Right lobe of liver (tissue), 6 donors: ENCODE results near the gene AVPI1. TPM values are rescaled to one million over a fixed set of nuclear protein-coding genes. Genes with fewer than 3 reads are reported as not detected.
A peak's percentile ranks its signal among the peaks of the same experiment; 100 is the strongest.
"Not testable (repeated sequence)": the region's sequence is repeated elsewhere in the genome, so short reads cannot be mapped to it uniquely, and the experiment has no call there.

ENCODE experiments used
- ATAC-seq, 4 donors: fragments of 200-7000 bp; cut with Tn5 transposase; one replicate each; pipeline ENCODE4 v1.9.1; 2020; ENCODE audit warnings: mild to moderate bottlenecking in 4 of 4, moderate library complexity in 4 of 4
- DNase-seq, 3 donors: peaks; one replicate each; pipeline ENCODE4 v3.0.0-alpha.2; 2020
- H3K27ac ChIP-seq, 3 donors: fragments of 200-600 bp; one replicate each; pipeline ENCODE4 v1.8.0; 2022
- H3K27me3 ChIP-seq, 2 donors: fragments of 200-600 bp; one replicate each; pipeline ENCODE4 v1.8.0; 2022
- H3K36me3 ChIP-seq, 4 donors: fragments of 200-600 bp; sonication (generic) in 1 of 4; one replicate each; pipeline versions ENCODE4 v1.5.1 to v1.8.0; 2017 to 2022; ENCODE audit warnings: control low read depth in 1 of 4
- H3K4me1 ChIP-seq, 4 donors: fragments of 200-600 bp; sonication (generic) in 1 of 4; one replicate each; pipeline versions ENCODE4 v1.5.1 to v1.8.0; 2017 to 2022; ENCODE audit warnings: control low read depth in 1 of 4
- H3K4me3 ChIP-seq, 3 donors: fragments of 200-600 bp; one replicate each; pipeline ENCODE4 v1.8.0; 2022
- H3K9me3 ChIP-seq, 4 donors: fragments of 200-600 bp; sonication (generic) in 1 of 4; one replicate each; pipeline versions ENCODE4 v1.5.1 to v1.8.0; 2017 to 2022; ENCODE audit warnings: control low read depth in 1 of 4
- CTCF ChIP-seq, 4 donors: fragments of 200-600 bp in 3 of 4; fragments of 450-650 bp in 1 of 4; IDR thresholded peaks; one replicate each; pipeline versions ENCODE4 v1.5.1 to v1.8.0; 2016 to 2022; ENCODE audit warnings: antibody characterized with exemption in 4 of 4, mild to moderate bottlenecking in 2 of 4
- POLR2A ChIP-seq: fragments of 450-650 bp; IDR thresholded peaks from one replicate; pipeline ENCODE4 v1.6.1; 2017; ENCODE audit warnings: antibody characterized with exemption, mild to moderate bottlenecking
- WGBS: methylation state at CpG from one replicate; pipeline ENCODE4 v1.1.6; 2018; ENCODE audit warnings: low coverage, low lambda C conversion rate; ENCODE audit not compliant: insufficient coverage; ENCODE audit errors: missing lambda C conversion rate; 5-methylcytosine and 5-hydroxymethylcytosine counted together
- intact Hi-C, 2 donors: fragments of 100-400 bp; cut with DNase I; formaldehyde crosslinking; loops; one replicate each; pipeline versions ENCODE4 v1.11.2 to v1.14.1; 2022
- total RNA-seq, 6 experiments: library from RNA; depleted of rRNA in 2 of 6; stranded (reverse); fragments of >200 nt in 2 of 6; fragmentation: NEBNext Ultra II Directional in 3 of 6; extraction: Animal tissue kit (Norgen Biotek cat#: 25700) in 3 of 6; gene quantifications; one replicate each; pipeline versions ENCODE4 v1.1.0 to v1.2.4, GENCODE V29; 2016 to 2023
- donor health status: DM: no; HTN: yes; CAD: no.
- donor health status: DM: no; HTN: no; CAD: no.
- donor health status: DM: no; HTN: no; CAD: no.
- donor health status: DM: no; HTN: yes; CAD: no.
- donor health status: DM: no; HTN: yes; CAD: no.

AVPI1 gene
- total RNA-seq, 6 experiments from 2014 or later, result 10.3 to 27.0 (median 20.2) TPM

- ATAC-seq, result peak in 1 of 4 donors; percentile 42
- 67% methylated on average over 1 of the region's 1 CpG for WGBS
- Histone ChIP-seq H3K4me1 (no peaks in the 10 kb centered on the region), H3K36me3 (peaks cover 0 to 16% (median 7%) of the 10 kb centered on the region in 4 donors), H3K9me3 (no peaks in the 10 kb centered on the region), H3K4me3 (no peak overlapping the region), H3K27me3 (no peaks in the 10 kb centered on the region), H3K27ac (no peak overlapping the region)
- DNase-seq, result no peak
- intact Hi-C loops, result no loop called here
- TF ChIP-seq POLR2A (no peak), CTCF (IDR thresholded peaks at IDR 0.05) (no peak)
These were observed 39.5 kb downstream of the AVPI1 start for GRCh38 chr10:97647556-97647955.

- Histone ChIP-seq H3K4me1 (peaks cover 0 to 11% (median 6%) of the 10 kb centered on the region in 4 donors), H3K36me3 (peaks cover 0 to 6% (median 0%) of the 10 kb centered on the region in 4 donors), H3K4me3 (no peak overlapping the region), H3K9me3 (no peaks in the 10 kb centered on the region), H3K27me3 (no peaks in the 10 kb centered on the region), H3K27ac (no peak overlapping the region)
- intact Hi-C loops, result no loop called here
- DNase-seq, result no peak
- 87% methylated on average over 4 of the region's 4 CpGs for WGBS
- TF ChIP-seq POLR2A, result no peak
- TF ChIP-seq CTCF (IDR thresholded peaks at IDR 0.05), result no peak
- ATAC-seq, result no peak
These were observed 42.1 kb downstream of the AVPI1 start for GRCh38 chr10:97644936-97645335.

DNA sequence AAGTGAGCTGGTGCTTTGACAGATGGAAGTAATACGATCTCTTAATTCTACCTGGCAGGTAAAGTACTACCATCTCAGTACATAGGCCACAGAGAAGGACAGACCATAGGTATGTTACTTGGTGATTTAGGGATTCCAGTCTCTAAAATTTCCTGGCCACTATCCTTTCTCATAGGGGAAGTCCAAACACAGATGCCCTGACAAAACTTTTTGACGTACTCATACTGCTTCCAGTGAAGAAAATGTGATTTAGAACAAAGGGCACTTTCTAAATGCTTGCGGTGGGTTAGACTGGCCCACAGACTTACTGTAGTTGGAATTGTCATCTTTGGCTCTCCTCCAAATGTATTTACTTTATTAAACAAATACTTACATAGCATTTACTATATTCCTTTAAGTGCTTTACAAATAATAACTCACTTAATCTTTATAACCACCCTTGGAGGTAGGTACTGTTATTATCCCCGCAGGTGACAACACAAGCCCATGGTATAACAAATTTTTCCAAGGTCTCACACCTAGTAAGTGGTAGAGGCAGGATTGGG is 43.5 kb downstream of the AVPI1 start:
- Histone ChIP-seq H3K27ac (no peak overlapping the region), H3K9me3 (no peaks in the 10 kb centered on the region), H3K4me3 (no peak overlapping the region), H3K4me1 (peaks cover 0 to 11% (median 6%) of the 10 kb centered on the region in 4 donors), H3K36me3 (peaks cover 0 to 6% (median 0%) of the 10 kb centered on the region in 4 donors), H3K27me3 (no peaks in the 10 kb centered on the region)
- TF ChIP-seq CTCF (IDR thresholded peaks at IDR 0.05) (no peak), POLR2A (no peak)
- ATAC-seq (no peak), DNase-seq (no peak)
- 100% methylated on average over 2 of the region's 4 CpGs for whole genome bisulfite sequencing
- intact Hi-C loops, result no loop called here

- DNase-seq, ATAC-seq, H3K9me3 ChIP-seq, H3K36me3 ChIP-seq, H3K27me3 ChIP-seq, intact Hi-C loops: not testable (repeated sequence)
- Histone ChIP-seq H3K4me1 (peaks cover 0 to 11% (median 6%) of the 10 kb centered on the region in 4 donors), H3K27ac (peak overlapping the region in 1 of 3 donors; percentile 87), H3K4me3 (peak overlapping the region in 1 of 3 donors; percentile 70)
- WGBS, result 91% methylated on average over 11 of the region's 13 CpGs
These were observed 44.4 kb downstream of the AVPI1 start for GRCh38 chr10:97642471-97643159.
